GM18951 (cell line): Measurements from ENCODE around the gene MTHFD1L.
"Not testable (repeated sequence)": the region's sequence is repeated elsewhere in the genome, so short reads cannot be mapped to it uniquely, and the experiment has no call there.

Experiments used
- POLR2A ChIP-seq: IDR thresholded peaks from 4 replicates; pipeline ENCODE4 v1.6.1; 2011; ENCODE audit warnings: mild to moderate bottlenecking; ENCODE audit not compliant: insufficient read length, insufficient read depth; ENCODE audit errors: extremely low read depth
- in situ Hi-C: fragments of 300-500 bp; cut with MboI; formaldehyde crosslinking; loops from one replicate; pipeline ENCODE4 v1.12.0; 2022; ENCODE audit warnings: low sequenced_read_pairs, mixed read lengths, inconsistent platforms; ENCODE audit not compliant: unreplicated experiment

MTHFD1L gene

DNA sequence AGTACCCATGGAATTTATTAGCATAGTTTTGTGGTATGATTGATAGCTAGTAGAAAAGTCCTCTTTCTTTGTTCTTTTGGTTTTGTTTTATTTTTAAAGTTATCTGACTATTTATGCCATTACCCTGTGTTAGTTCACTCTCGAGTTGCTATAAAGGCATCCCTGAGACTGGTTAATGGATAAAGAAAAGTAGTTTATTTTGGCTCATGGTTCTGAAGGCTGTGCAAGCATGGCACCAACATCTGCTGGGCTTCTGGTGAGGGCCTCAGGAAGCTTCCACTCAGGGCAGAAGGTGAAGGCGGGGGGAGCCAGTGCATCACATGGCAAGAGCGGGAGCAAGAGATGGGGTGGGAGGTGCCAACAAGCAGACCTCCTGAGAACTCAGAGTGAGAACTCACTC, 166.5 kb downstream of the MTHFD1L start:
- in situ Hi-C loops = no loop called here
- TF ChIP-seq POLR2A = no peak

DNA sequence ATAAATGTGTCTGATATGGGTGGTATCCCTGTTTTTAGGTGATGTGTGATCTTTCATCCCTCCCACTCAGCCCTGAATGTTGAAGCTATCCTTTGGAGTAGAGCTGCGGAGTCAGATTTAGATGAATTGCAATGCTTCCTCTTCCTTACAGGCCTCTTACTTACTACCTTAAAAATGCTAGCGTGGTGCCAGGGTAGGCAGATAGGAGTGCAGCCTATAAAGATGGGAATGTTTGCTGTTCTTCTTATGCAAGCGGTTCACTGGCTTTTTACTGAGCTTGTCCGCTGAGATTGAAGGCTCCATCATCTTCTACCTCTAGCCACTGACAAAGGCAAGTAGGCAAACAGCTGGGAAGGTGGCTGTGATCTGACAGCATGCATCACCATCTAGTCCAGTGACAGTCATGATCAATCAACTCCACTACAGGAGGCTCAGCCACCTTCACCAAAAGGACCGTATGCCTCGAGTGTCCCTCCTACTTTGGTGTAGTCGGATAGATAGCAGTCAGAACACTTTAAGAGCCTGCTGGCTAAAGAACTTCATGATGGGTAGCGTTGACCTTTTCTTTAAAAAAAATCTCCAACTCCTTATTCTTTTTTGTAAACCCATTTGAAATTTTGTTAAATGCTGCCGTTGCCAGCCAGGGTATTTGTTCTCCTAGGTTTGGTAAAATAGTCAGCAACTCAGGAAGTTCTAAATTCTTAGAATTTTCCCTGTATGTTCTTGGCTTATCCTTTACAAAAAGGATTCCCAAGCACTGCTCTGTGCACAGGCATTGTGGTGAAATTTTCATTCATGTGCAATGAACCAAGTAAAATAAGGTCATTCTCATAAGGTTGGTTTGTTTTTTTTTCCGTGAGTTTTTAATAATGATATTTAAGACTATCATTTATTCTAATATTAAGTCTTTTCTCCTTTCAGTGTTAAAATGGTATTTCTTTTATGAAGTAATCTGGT, 169.6 kb downstream of the MTHFD1L start:
- in situ Hi-C loops = no loop called here
- no peak for TF ChIP-seq POLR2A

DNA sequence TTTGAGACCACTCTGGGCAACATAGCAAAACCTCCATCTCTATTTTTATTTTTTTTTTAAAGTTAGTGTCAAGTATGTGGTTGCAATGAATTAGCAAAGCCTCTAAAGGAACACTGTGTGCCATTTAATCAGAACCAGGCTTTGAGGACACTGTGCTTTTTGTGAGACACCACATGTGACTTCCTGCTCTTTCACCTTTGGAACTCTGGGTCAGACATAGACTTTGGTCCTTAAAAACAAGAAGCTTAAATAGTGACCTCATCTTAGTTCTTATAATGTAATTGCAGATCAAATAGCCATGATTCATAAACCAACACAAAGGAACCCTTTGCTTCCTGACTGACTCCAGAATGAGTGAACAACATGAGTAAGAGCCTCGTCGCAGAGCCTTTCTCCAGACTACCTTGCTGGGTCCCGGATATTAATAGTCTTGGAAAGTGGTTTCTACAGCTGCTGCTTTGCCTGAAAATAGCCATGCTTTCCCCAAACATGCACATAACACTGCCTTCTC, 170.8 kb downstream of the MTHFD1L start:
- in situ Hi-C loops = not testable (repeated sequence)

DNA sequence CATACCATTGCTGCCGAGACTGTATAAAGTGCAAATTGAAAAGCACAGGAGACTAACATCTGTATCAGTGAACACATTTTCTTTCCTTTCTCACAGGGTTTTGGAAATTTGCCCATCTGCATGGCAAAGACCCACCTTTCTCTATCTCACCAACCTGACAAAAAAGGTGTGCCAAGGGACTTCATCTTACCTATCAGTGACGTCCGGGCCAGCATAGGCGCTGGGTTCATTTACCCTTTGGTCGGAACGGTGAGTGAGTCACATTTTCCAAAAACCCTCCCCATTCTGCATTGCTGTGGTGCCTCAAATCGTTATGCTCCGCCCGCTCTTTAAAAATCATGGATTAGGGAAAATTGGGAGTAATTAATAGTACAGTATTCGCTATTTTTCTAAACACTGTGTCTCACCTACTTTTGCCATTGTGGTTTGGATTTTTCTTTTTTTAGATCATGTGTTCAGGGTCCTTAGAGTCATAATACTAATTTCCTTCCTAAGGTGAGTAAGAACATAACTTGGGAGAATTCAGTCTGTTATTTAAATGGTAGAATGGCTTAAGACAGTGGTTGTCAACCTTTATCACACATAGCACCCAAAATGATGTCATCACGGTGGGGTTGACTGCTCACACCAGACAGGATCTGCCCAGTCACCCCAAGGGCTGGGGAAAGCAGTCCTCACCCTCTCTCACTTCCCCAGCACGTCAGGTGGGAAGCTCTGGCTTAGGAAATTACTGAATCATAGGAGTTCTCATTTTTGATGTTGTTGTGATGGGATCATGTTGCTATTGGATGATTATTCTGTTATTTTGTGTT, 171.6 kb downstream of the MTHFD1L start:
- in situ Hi-C loops = no loop called here
- TF ChIP-seq POLR2A = no peak

GRCh38 chr6:151038616-151039015, 173.1 kb downstream of the MTHFD1L start:
- TF ChIP-seq POLR2A = no peak
- in situ Hi-C loops = no loop called here

GRCh38 chr6:151040888-151041521, 175.5 kb downstream of the MTHFD1L start:
- in situ Hi-C loops = not testable (repeated sequence)

DNA sequence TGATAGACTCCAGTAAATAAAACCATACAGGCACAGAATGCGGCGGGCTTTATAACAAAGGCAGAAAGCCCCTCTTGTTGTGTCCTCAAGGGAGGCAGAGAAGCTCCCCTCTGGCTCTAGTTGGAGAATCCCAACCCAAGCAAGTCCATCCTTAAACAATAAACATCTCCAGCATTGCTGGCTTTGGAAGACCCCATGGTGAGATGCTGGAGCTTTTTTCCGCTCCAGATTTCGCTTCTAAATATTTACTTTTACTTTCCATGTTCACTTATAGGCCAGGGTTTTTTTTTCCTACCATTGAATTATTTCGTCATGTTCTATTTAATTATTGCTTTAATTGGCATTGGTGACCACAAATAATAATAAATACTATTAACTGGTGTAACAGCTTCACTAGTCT, 176.2 kb downstream of the MTHFD1L start:
- TF ChIP-seq POLR2A = no peak
- in situ Hi-C loops = no loop called here

GRCh38 chr6:151042911-151043330, 177.4 kb downstream of the MTHFD1L start:
- in situ Hi-C loops = not testable (repeated sequence)

GRCh38 chr6:151043944-151044343, 178.4 kb downstream of the MTHFD1L start:
- in situ Hi-C loops = no loop called here
- TF ChIP-seq POLR2A = no peak

GRCh38 chr6:151044465-151045441, 179.3 kb downstream of the MTHFD1L start:
- no peak for TF ChIP-seq POLR2A
- in situ Hi-C loops = no loop called here

GRCh38 chr6:151045511-151046222, 180.2 kb downstream of the MTHFD1L start:
- in situ Hi-C loops = not testable (repeated sequence)

GRCh38 chr6:151051164-151051563, 185.7 kb downstream of the MTHFD1L start:
- TF ChIP-seq POLR2A = no peak
- in situ Hi-C loops = no loop called here
